ENCODE results near the gene RNF130.

RNF130 gene

GRCh38 chr5:180101451-180102105 lies 30.0 kb upstream of the RNF130 start:
- Histone ChIP-seq H3K4me1 (ENCODE audit: control insufficient read depth, insufficient read depth, low read length) (no peaks in the 10 kb centered on the region), H3K4me3 (ENCODE audit: low read depth, low read length) (no peak overlapping the region), H3K27ac (ENCODE audit: extremely low read depth, low read depth, low read length) (no peak overlapping the region), H3K36me3 (ENCODE audit: control insufficient read depth in 2 of 2, insufficient read depth in 1 of 2, low read length in 2 of 2) (no peaks in the 10 kb centered on the region), H3K9me3 (ENCODE audit: control insufficient read depth, insufficient read depth, low read depth, low read length) (no peaks in the 10 kb centered on the region)
- ChIA-PET CTCF (interaction anchor here (1.1 to 1.9 kb wide), 2 partner anchors 9 to 11 kb away, joined by 4 to 5 read pairs; no protein-coding TSS in a partner anchor), POLR2A (no interaction called here)
- TF ChIP-seq ZNF24 (tag by site-specific recombination; IDR thresholded peaks at IDR 0.05) (no peak), WT1 (tag by site-specific recombination; IDR thresholded peaks at IDR 0.05) (no peak), ZNF585B (tag by site-specific recombination; IDR thresholded peaks at IDR 0.05) (no peak), SCRT1 (tag by site-specific recombination; IDR thresholded peaks at IDR 0.05; ENCODE audit: borderline replicate concordance) (no peak), ZNF366 (tag by site-specific recombination; conservative IDR thresholded peaks at IDR 0.05) (no peak), ZNF510 (tag by site-specific recombination; IDR thresholded peaks at IDR 0.05; ENCODE audit: insufficient replicate concordance) (no peak), ZNF335 (tag by site-specific recombination; conservative IDR thresholded peaks at IDR 0.05) (no peak), ZNF391 (tag by site-specific recombination; IDR thresholded peaks at IDR 0.05; ENCODE audit: borderline replicate concordance, low read depth) (no peak), ZNF549 (tag by site-specific recombination; IDR thresholded peaks at IDR 0.05) (no peak), ZNF114 (tag by site-specific recombination; IDR thresholded peaks at IDR 0.05) (no peak), ZBTB17 (tag by site-specific recombination; IDR thresholded peaks at IDR 0.05) (no peak), ZFP37 (tag by site-specific recombination; IDR thresholded peaks at IDR 0.05) (no peak), CTCF (tag by site-specific recombination; IDR thresholded peaks at IDR 0.05) (no peak), ZNF426 (tag by site-specific recombination; IDR thresholded peaks at IDR 0.05) (no peak), ZNF776 (tag by site-specific recombination; IDR thresholded peaks at IDR 0.05; ENCODE audit: borderline replicate concordance) (no peak)

- Histone ChIP-seq H3K9me3 (ENCODE audit: control insufficient read depth, insufficient read depth, low read depth, low read length) (no peaks in the 10 kb centered on the region), H3K36me3 (ENCODE audit: control insufficient read depth in 2 of 2, insufficient read depth in 1 of 2, low read length in 2 of 2) (no peaks in the 10 kb centered on the region), H3K27ac (ENCODE audit: extremely low read depth, low read depth, low read length) (no peak overlapping the region), H3K4me1 (ENCODE audit: control insufficient read depth, insufficient read depth, low read length) (no peaks in the 10 kb centered on the region), H3K4me3 (ENCODE audit: low read depth, low read length) (no peak overlapping the region)
- POLR2A ChIA-PET = no interaction called here
- CTCF ChIA-PET = interaction anchor here (1.1 to 1.9 kb wide), 2 partner anchors 8 to 10 kb away, joined by 4 to 5 read pairs; no protein-coding TSS in a partner anchor
- no peak for TF ChIP-seq ZNF561 (tag by site-specific recombination; IDR thresholded peaks at IDR 0.05; ENCODE audit: borderline replicate concordance)
- no peak for TF ChIP-seq ZNF792 (tag by site-specific recombination; IDR thresholded peaks at IDR 0.05)
- TF ChIP-seq SETDB1 (IDR thresholded peaks at IDR 0.05; ENCODE audit: insufficient read length, low read length) = no peak
- TF ChIP-seq SP3 (tag by site-specific recombination; IDR thresholded peaks at IDR 0.05) = no peak
- TF ChIP-seq ZNF76 (tag by site-specific recombination; IDR thresholded peaks at IDR 0.05; ENCODE audit: borderline replicate concordance, low read depth) = no peak
- no peak for TF ChIP-seq ZFHX2 (tag by site-specific recombination; conservative IDR thresholded peaks at IDR 0.05)
- TF ChIP-seq KLF17 (tag by site-specific recombination; IDR thresholded peaks at IDR 0.05) = no peak
These were observed 29.3 kb upstream of the RNF130 start for GRCh38 chr5:180100621-180101450.

Measured in HEK293 (cell line).